Epithelial cell of esophagus (primary cell): ENCODE results near the gene AUTS2.
A peak's percentile ranks its signal among the peaks of the same experiment; 100 is the strongest.

Experiments used
- DNase-seq: peaks from one replicate; pipeline ENCODE4 v3.0.0; 2010; ENCODE audit warnings: low read depth
- H3K4me3 ChIP-seq: 2 replicates; pipeline ENCODE4 v1.5.1; 2011; ENCODE audit warnings: mild to moderate bottlenecking, low read length, control low read depth
- TF ChIP-seq, protein P1 (sequence below): IDR thresholded peaks from 2 replicates; pipeline ENCODE4 v1.5.1; 2011; ENCODE audit warnings: low read depth, mild to moderate bottlenecking, low read length, control low read depth, inconsistent platforms; ENCODE audit not compliant: insufficient read depth; ENCODE audit errors: missing control alignments

AUTS2 gene

DNA sequence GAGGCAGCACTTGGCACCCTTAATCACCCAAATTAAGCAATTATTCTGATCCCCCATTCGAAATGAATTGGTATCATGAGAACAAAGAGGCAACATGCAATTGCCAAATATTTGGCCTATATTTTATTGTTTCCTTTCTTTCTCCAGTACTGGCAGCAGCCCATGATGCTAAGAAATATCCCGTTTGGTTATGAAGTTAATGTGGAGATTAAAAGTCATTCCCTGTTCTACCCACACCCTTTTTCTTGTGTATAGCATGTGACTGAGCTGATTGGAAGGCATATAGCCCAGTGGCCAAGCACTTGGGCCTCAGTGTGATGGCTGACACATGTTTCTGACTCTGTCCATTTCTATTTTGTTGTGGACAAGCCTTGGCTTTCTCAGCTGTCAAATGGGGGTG, 841.4 kb downstream of the AUTS2 start:
- H3K4me3 ChIP-seq: no peak overlapping the region
- TF ChIP-seq, protein P1, sequence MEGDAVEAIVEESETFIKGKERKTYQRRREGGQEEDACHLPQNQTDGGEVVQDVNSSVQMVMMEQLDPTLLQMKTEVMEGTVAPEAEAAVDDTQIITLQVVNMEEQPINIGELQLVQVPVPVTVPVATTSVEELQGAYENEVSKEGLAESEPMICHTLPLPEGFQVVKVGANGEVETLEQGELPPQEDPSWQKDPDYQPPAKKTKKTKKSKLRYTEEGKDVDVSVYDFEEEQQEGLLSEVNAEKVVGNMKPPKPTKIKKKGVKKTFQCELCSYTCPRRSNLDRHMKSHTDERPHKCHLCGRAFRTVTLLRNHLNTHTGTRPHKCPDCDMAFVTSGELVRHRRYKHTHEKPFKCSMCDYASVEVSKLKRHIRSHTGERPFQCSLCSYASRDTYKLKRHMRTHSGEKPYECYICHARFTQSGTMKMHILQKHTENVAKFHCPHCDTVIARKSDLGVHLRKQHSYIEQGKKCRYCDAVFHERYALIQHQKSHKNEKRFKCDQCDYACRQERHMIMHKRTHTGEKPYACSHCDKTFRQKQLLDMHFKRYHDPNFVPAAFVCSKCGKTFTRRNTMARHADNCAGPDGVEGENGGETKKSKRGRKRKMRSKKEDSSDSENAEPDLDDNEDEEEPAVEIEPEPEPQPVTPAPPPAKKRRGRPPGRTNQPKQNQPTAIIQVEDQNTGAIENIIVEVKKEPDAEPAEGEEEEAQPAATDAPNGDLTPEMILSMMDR: no peak
- DNase-seq: no peak

DNA sequence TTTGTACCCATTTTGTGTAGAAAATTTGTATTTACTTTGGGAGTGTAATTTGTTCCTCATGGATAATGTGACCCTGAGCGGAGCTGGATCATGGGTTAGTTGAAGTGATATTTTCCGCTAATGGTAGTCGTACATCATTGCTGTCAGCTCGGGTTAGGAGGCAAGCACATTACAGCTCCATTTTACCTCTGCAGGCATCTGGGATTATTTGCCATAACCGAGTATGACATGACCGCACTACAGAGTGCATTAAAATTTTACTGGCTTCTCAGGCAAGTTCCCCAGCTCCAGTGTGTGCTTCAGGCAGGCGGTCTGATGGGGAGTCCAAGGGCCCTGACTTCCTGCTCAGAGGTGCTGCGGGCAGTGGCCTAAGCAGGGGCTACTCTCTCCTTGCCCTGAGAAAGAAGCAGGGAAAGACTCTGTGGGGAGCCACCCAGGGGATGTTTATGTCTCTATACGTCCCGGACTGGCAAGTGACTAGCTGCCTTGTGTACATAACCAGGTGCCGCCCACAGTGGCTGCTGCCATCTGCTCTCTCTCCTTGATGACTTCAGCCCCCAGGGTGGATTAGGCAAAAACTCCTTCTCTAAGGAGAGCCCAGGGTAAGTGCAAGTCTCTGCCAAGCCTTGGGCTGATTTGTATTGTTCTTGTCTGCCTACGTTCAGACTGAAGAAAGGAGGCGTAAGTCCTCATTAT, 848.3 kb downstream of the AUTS2 start:
- H3K4me3 ChIP-seq: no peak overlapping the region
- DNase-seq: peak; percentile 48
- TF ChIP-seq, protein P1: no peak

DNA sequence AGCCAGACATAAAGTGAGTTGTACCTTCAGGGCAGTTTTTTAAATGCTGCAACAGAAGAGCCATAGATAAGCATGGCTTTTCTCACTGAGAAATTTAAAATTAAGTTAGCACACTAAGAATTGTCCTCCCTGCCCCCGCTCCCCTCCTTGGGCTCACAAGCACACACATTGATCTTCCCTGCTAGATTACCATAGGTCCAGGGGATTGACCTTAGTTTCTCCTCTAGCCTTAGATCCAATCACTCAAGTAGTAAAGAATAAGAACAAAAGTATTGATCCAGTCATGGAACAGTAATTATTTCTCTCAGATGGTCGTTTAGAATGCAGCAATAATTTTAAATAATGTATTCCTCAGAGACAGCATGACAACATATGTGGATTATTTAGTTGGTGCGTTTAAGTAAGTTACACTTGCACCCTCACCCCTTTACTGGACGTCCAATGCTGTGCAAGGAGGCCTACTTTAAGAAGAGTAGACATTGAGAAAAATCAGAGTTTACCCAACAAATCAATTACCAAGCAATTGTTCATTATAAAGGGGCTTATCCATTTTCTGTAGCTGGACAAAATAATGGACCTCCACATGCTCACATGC, 850.1 kb downstream of the AUTS2 start:
- TF ChIP-seq, protein P1: no peak
- H3K4me3 ChIP-seq: no peak overlapping the region
- DNase-seq: no peak

DNA sequence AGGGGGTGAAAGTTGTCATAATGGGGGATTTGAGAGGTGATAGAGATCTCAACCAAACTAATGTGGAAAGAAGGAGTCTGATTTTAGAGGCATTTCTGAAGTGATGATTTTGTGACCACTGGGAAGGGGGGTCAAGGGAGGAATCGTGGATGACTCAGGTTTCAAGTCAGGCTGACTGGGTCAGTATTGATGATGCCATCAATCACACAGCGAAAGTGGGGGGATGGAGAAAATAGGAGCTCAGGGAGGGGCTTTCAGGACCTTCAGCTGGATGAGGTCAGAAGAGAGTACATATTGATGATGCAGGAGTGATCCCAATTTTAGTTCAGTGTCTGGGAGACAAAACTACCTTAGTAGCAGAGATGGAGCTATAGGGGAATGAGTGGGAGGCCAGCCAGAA, 852.5 kb downstream of the AUTS2 start:
- TF ChIP-seq, protein P1: no peak
- no peak for DNase-seq

DNA sequence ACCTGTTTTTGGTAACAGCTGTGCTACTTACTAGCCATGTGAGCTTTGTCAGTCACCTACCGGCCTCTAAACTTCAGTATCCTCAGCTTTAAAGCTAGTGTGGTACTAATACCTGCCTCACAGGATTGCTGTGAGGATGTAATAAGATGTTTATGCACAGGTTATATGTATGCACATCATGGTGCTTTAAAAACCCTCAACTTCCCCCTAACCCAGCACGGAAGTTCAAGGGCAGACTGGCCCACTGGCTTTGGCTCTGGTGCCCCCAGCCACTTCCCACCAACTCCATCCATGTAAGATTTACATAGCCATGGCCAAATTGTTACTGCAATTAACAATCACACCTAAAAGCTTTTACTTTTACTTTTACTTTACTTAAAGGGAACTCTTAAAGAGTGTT, 857.6 kb downstream of the AUTS2 start:
- no peak overlapping the region for H3K4me3 ChIP-seq
- TF ChIP-seq, protein P1: no peak
- no peak for DNase-seq

More for the DNA sequence above, 852.5 kb downstream of the AUTS2 start:
- H3K4me3 ChIP-seq: no peak overlapping the region

DNA sequence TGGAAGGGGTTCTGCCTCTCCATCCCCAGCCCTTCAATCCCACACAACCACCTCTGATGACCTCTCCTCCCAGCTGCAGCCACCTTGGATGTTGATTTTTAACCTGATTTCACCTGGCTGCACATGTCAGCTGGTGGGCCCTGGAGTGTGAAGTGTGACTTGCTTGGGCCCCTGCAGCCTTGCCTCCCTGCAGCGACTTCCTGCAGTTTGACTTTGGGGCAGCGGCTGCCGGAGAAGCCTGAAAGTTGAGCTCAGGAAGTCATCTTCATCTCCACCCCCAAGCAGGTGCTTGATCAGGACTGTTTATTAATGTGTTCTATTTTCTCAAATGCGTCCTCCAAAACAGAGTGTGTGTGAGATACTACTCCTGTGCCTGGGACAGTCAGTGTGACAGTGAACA, 858.4 kb downstream of the AUTS2 start:
- TF ChIP-seq, protein P1: no peak
- DNase-seq: no peak
- H3K4me3 ChIP-seq: no peak overlapping the region

DNA sequence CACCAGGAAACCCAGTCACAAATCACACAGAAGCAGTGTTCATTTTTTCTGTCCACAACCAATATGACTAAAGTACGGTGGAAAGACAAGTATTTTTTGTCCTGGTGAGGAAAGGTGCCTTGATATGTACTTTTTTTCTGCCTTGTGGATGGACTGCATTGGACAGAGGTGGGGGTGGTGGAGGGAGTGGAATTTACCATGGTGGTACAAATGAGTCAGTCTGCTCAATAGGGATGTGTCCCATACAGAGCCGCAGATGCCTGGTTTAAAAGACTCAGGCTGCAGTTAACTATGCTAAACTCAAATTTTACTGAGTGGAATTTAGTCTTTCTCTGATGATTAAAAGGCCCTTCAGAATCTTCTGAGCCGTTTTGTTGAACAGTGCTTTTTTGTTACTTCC, 859.2 kb downstream of the AUTS2 start:
- no peak for DNase-seq
- TF ChIP-seq, protein P1: no peak
- H3K4me3 ChIP-seq: no peak overlapping the region
